NCI-H69 (cell line): Measurements from ENCODE around the gene RARG.
"Not testable (repeated sequence)": the region's sequence is repeated elsewhere in the genome, so short reads cannot be mapped to it uniquely, and the experiment has no call there.

Source experiments
- DNase-seq: peaks from one replicate; lab custom pipeline; 2025; lab: John Stamatoyannopoulos, UW

The RARG gene

GRCh38 chr12:53169644-53170043, 62.4 kb downstream of the RARG start:
- no peak for DNase-seq

GRCh38 chr12:53166837-53167236, 65.2 kb downstream of the RARG start:
- DNase-seq, result no peak

GRCh38 chr12:53163008-53163407, 69.0 kb downstream of the RARG start:
- not testable (repeated sequence) for DNase-seq

- no peak for DNase-seq
These were observed 70.7 kb downstream of the RARG start for GRCh38 chr12:53161119-53161911.

- DNase-seq, result no peak
These were observed 71.3 kb downstream of the RARG start for GRCh38 chr12:53160673-53161072.
